ENCODE results near the gene HPGDS. TPM values are rescaled to one million over a fixed set of nuclear protein-coding genes. Genes with fewer than 3 reads are reported as not detected.

The HPGDS gene
- total and polyA plus RNA-seq, 2 experiments from 2014 or later: 0.30 to 1.6 TPM

GRCh38 chr4:94290245-94290644, 52.4 kb downstream of the HPGDS start:
- Histone ChIP-seq H3K9me3 (ENCODE audit: low read depth) (no peaks in the 10 kb centered on the region), H3K79me2 (no peaks in the 10 kb centered on the region), H3K4me3 (no peak overlapping the region), H3K4me2 (no peak overlapping the region), H3K27me3 (no peaks in the 10 kb centered on the region), H3K4me1 (ENCODE audit: insufficient read depth) (no peaks in the 10 kb centered on the region), H3K9me2 (replicated peaks; ENCODE audit: insufficient read depth) (no peaks in the 10 kb centered on the region), H3K36me3 (replicated peaks; ENCODE audit: insufficient read depth, low read depth) (peaks cover 6% of the 10 kb centered on the region), H2AFZ (no peak overlapping the region), H4K20me1 (ENCODE audit: insufficient read depth, poor library complexity, severe bottlenecking) (no peaks in the 10 kb centered on the region), H3K27ac (no peak overlapping the region)
- no peak for DNase-seq (ENCODE audit: low spot score)
- no peak for TF ChIP-seq EZH2 (IDR thresholded peaks at IDR 0.05; ENCODE audit: borderline replicate concordance)
- no peak for TF ChIP-seq EZH2phosphoT487 (IDR thresholded peaks at IDR 0.05; ENCODE audit: low read depth, severe bottlenecking, unreplicated experiment)
- TF ChIP-seq CTCF (IDR thresholded peaks at IDR 0.05; ENCODE audit: poor library complexity): no peak
- 88% methylated on average over 2 of the region's 2 CpGs for WGBS (ENCODE audit: low lambda C conversion rate, missing lambda C conversion rate)

- whole genome bisulfite sequencing (ENCODE audit: low lambda C conversion rate, missing lambda C conversion rate): 94% methylated on average over 4 of the region's 4 CpGs
- Histone ChIP-seq H3K4me3 (no peak overlapping the region), H3K4me1 (ENCODE audit: insufficient read depth) (no peaks in the 10 kb centered on the region), H3K4me2 (no peak overlapping the region), H3K79me2 (no peaks in the 10 kb centered on the region), H3K27ac (no peak overlapping the region), H3K9me2 (replicated peaks; ENCODE audit: insufficient read depth) (no peaks in the 10 kb centered on the region), H2AFZ (no peak overlapping the region), H4K20me1 (ENCODE audit: insufficient read depth, poor library complexity, severe bottlenecking) (no peaks in the 10 kb centered on the region), H3K9me3 (ENCODE audit: low read depth) (no peaks in the 10 kb centered on the region), H3K36me3 (replicated peaks; ENCODE audit: insufficient read depth, low read depth) (peaks cover 6% of the 10 kb centered on the region), H3K27me3 (no peaks in the 10 kb centered on the region)
- DNase-seq (ENCODE audit: low spot score): no peak
- TF ChIP-seq EZH2phosphoT487 (IDR thresholded peaks at IDR 0.05; ENCODE audit: low read depth, severe bottlenecking, unreplicated experiment) (no peak), CTCF (IDR thresholded peaks at IDR 0.05; ENCODE audit: poor library complexity) (no peak), EZH2 (IDR thresholded peaks at IDR 0.05; ENCODE audit: borderline replicate concordance) (no peak)
Measured at GRCh38 chr4:94285666-94286065, 57.0 kb downstream of the HPGDS start.

- no peak overlapping the region for H3K4me3 ChIP-seq
- WGBS (ENCODE audit: low lambda C conversion rate, missing lambda C conversion rate): 100% methylated on average over 1 of the region's 1 CpG
- H4K20me1 ChIP-seq (ENCODE audit: insufficient read depth, poor library complexity, severe bottlenecking): no peaks in the 10 kb centered on the region
- no peak for TF ChIP-seq EZH2phosphoT487 (IDR thresholded peaks at IDR 0.05; ENCODE audit: low read depth, severe bottlenecking, unreplicated experiment)
- no peak for TF ChIP-seq CTCF (IDR thresholded peaks at IDR 0.05; ENCODE audit: poor library complexity)
- no peak for TF ChIP-seq EZH2 (IDR thresholded peaks at IDR 0.05; ENCODE audit: borderline replicate concordance)
- H3K9me2 ChIP-seq (replicated peaks; ENCODE audit: insufficient read depth): no peaks in the 10 kb centered on the region
- H3K4me1 ChIP-seq (ENCODE audit: insufficient read depth): no peaks in the 10 kb centered on the region
- H3K27ac ChIP-seq: no peak overlapping the region
- no peaks in the 10 kb centered on the region for H3K9me3 ChIP-seq (ENCODE audit: low read depth)
- peaks cover 5% of the 10 kb centered on the region for H3K36me3 ChIP-seq (replicated peaks; ENCODE audit: insufficient read depth, low read depth)
- H3K79me2 ChIP-seq: no peaks in the 10 kb centered on the region
- no peak overlapping the region for H2AFZ ChIP-seq
- no peak for DNase-seq (ENCODE audit: low spot score)
- no peaks in the 10 kb centered on the region for H3K27me3 ChIP-seq
- no peak overlapping the region for H3K4me2 ChIP-seq
Measured at GRCh38 chr4:94284889-94285288, 57.7 kb downstream of the HPGDS start.

- Histone ChIP-seq H3K9me2 (replicated peaks; ENCODE audit: insufficient read depth) (no peaks in the 10 kb centered on the region), H3K4me2 (no peak overlapping the region), H3K27ac (no peak overlapping the region), H4K20me1 (ENCODE audit: insufficient read depth, poor library complexity, severe bottlenecking) (no peaks in the 10 kb centered on the region), H3K9me3 (ENCODE audit: low read depth) (no peaks in the 10 kb centered on the region), H3K36me3 (replicated peaks; ENCODE audit: insufficient read depth, low read depth) (peaks cover 5% of the 10 kb centered on the region), H3K4me1 (ENCODE audit: insufficient read depth) (no peaks in the 10 kb centered on the region), H3K27me3 (no peaks in the 10 kb centered on the region), H3K4me3 (no peak overlapping the region), H2AFZ (no peak overlapping the region), H3K79me2 (no peaks in the 10 kb centered on the region)
- DNase-seq (ENCODE audit: low spot score): no peak
- WGBS (ENCODE audit: low lambda C conversion rate, missing lambda C conversion rate): 98% methylated on average over 2 of the region's 2 CpGs
- TF ChIP-seq CTCF (IDR thresholded peaks at IDR 0.05; ENCODE audit: poor library complexity): no peak
- TF ChIP-seq EZH2 (IDR thresholded peaks at IDR 0.05; ENCODE audit: borderline replicate concordance): no peak
- no peak for TF ChIP-seq EZH2phosphoT487 (IDR thresholded peaks at IDR 0.05; ENCODE audit: low read depth, severe bottlenecking, unreplicated experiment)
Measured at GRCh38 chr4:94278781-94279180, 63.9 kb downstream of the HPGDS start.
